Tibial nerve (tissue), 4 donors: ENCODE results near the gene CRABP1. TPM values are rescaled to one million over a fixed set of nuclear protein-coding genes. Genes with fewer than 3 reads are reported as not detected.
A peak's percentile ranks its signal among the peaks of the same experiment; 100 is the strongest.

Experiments
- DNase-seq, 2 donors: peaks; one replicate each; pipeline ENCODE4 v3.0.0-alpha.2; 2019; ENCODE audit warnings: low spot score in 2 of 2
- H3K27ac ChIP-seq, 4 donors: fragments of 200-600 bp; sonication (generic) in 3 of 4; one replicate each; pipeline ENCODE4 v1.5.1; 2017 to 2019; ENCODE audit warnings: mild to moderate bottlenecking in 1 of 4
- H3K27me3 ChIP-seq, 2 donors: fragments of 200-600 bp; sonication (generic) in 1 of 2; one replicate each; pipeline versions ENCODE4 v1.5.1 to v1.6.0; 2017 to 2019
- H3K36me3 ChIP-seq, 3 donors: fragments of 200-600 bp; sonication (generic); one replicate each; pipeline ENCODE4 v1.5.1; 2018 to 2019
- H3K4me1 ChIP-seq, 4 donors: fragments of 200-600 bp; sonication (generic) in 3 of 4; one replicate each; pipeline ENCODE4 v1.5.1; 2017 to 2019
- H3K4me3 ChIP-seq, 4 donors: fragments of 200-600 bp; sonication (generic) in 3 of 4; one replicate each; pipeline ENCODE4 v1.5.1; 2017 to 2019; ENCODE audit warnings: mild to moderate bottlenecking in 1 of 4, moderate library complexity in 1 of 4
- H3K9me3 ChIP-seq, 4 donors: fragments of 200-600 bp; sonication (generic) in 3 of 4; one replicate each; pipeline ENCODE4 v1.5.1; 2017 to 2019
- CTCF ChIP-seq, 5 experiments: fragments of 200-600 bp in 3 of 5; fragments of 450-650 bp in 2 of 5; sonication (generic) in 3 of 5; IDR thresholded peaks; one replicate each; pipeline ENCODE4 v1.5.1; 2016 to 2019; ENCODE audit warnings: antibody characterized with exemption in 5 of 5, mild to moderate bottlenecking in 3 of 5, moderate library complexity in 2 of 5
- EP300 ChIP-seq, 2 donors: sonication (generic); formaldehyde crosslinking; IDR thresholded peaks; one replicate each; pipeline ENCODE4 v1.6.1; 2017; ENCODE audit warnings: antibody characterized with exemption in 2 of 2, mild to moderate bottlenecking in 1 of 2
- POLR2A ChIP-seq, 2 donors: fragments of 450-650 bp; IDR thresholded peaks; one replicate each; pipeline ENCODE4 v1.6.1; 2017; ENCODE audit warnings: antibody characterized with exemption in 2 of 2, mild to moderate bottlenecking in 2 of 2, moderate library complexity in 2 of 2
- WGBS, 2 donors: methylation state at CpG; one replicate each; pipeline ENCODE4 v1.1.5; 2018; 5-methylcytosine and 5-hydroxymethylcytosine counted together
- total RNA-seq, 4 donors: library from RNA; depleted of rRNA; stranded (reverse); fragments of >200 nt; gene quantifications; one replicate each; pipeline ENCODE4 v1.1.0, GENCODE V29; 2016

The CRABP1 gene
- total RNA-seq, 4 donors from 2014 or later, result 1.6 to 6.6 TPM; not detected in 2

DNA sequence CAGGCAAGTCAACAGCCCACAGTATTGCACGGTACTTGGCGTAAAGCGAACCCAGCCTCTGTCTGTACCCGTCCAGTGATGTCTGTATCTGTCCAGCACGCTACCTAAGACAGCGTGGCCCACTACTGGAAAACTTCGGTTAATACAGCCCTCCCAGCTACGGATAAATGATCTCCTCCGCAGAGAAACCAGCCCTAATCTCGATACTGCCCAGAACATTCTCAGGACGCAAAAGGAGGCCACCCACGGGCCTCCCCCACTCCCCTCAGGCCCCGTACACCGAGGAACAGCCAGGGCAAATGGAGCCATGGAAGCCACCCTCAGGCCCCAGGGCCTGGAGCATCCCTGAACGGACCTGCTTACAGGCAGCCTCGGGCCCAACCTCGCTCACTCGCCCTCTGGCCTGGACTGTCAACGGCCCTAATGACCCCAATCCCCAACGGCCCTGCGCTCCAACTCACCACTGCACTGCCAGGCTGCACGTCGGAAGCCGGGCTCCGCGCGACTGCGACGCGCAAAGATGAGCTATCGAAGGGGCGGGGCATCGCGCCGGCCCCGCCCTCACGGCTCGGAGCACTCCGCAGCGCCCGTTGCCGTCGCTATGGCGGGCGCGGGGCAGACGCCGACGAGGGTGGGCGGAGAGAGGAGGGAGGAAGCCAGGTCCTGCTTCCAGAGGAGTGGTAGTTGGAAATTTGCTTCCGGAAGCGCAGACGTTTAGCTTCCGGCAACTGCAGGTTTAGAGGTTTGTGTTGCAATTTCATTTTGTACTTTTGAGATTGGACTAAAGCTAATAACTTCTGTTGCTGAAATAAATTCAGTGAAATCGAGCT, 40.8 kb upstream of the CRABP1 start, which contains the start of gene SKIC8:
Gene SKIC8 (minus strand): TSS at position 509 of the 830 bp plus-strand sequence. CDS start 3,923 bp downstream, outside the sequence.
- TF ChIP-seq POLR2A (IDR thresholded peaks at IDR 0.05), result peak; percentile 12 to 65
- TF ChIP-seq EP300 (IDR thresholded peaks at IDR 0.05), result peak; percentile 63 to 98
- TF ChIP-seq CTCF (IDR thresholded peaks at IDR 0.05), result no peak
- H3K27ac ChIP-seq, result peak within 1 kb of the TSS; percentile 30 to 88 (median 80)

GRCh38 chr15:78301326-78301725, 38.8 kb upstream of the CRABP1 start:
- Histone ChIP-seq H3K4me3 (no peak overlapping the region), H3K27ac (no peak overlapping the region), H3K36me3 (no peaks in the 10 kb centered on the region), H3K27me3 (peaks cover 0 to 6% of the 10 kb centered on the region in 2 donors), H3K9me3 (no peaks in the 10 kb centered on the region), H3K4me1 (peaks cover 0 to 32% (median 11%) of the 10 kb centered on the region in 4 donors)
- DNase-seq, result no peak
- no peak for TF ChIP-seq CTCF (IDR thresholded peaks at IDR 0.05)
- no peak for TF ChIP-seq POLR2A (IDR thresholded peaks at IDR 0.05)

More for the DNA sequence above, 40.8 kb upstream of the CRABP1 start, which contains the start of gene SKIC8:
- peaks cover 0 to 6% (median 0%) of the 10 kb centered on the region in 3 donors for H3K36me3 ChIP-seq
- DNase-seq, result peak; percentile 76 to 79
- H3K4me3 ChIP-seq, result peak within 1 kb of the TSS; percentile 52 to 88 (median 78)
- no peaks in the 10 kb centered on the region for H3K9me3 ChIP-seq
- H3K27me3 ChIP-seq, result peaks cover 0 to 2% of the 10 kb centered on the region in 2 donors
- peaks cover 0 to 29% (median 11%) of the 10 kb centered on the region in 4 donors for H3K4me1 ChIP-seq
- WGBS, 2 donors, result 0 to 2% methylated on average over 20 to 43 of the region's 55 CpGs

DNA sequence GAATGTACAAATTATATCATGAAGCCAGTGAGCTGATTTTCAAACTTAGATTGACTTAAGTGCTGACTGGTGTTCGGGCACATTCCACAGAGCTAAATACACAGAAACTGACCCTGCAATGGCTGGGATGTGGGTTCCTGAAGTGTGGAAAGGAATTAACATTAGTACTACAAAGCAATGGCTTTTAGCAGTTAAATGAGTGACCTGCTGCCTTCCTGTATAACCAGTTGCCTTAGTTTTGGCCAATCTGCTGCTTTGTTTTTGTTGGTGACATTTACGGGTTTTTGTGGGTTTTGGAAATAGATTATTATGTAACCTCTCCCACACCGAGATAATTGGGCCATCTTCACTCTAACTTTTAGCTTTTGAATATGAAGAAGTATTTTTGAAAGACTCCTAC, 38.3 kb upstream of the CRABP1 start:
- WGBS, 2 donors, result 20 to 27% methylated on average over 3 of the region's 3 CpGs
- peak overlapping the region in 2 of 4 donors; percentile 12 to 51 for H3K27ac ChIP-seq
- no peak for DNase-seq
- TF ChIP-seq EP300 (IDR thresholded peaks at IDR 0.05) (no peak), POLR2A (IDR thresholded peaks at IDR 0.05) (no peak), CTCF (IDR thresholded peaks at IDR 0.05) (no peak)
- peaks cover 0 to 6% of the 10 kb centered on the region in 2 donors for H3K27me3 ChIP-seq
- H3K36me3 ChIP-seq, result no peaks in the 10 kb centered on the region
- H3K9me3 ChIP-seq, result no peaks in the 10 kb centered on the region
- no peak overlapping the region for H3K4me3 ChIP-seq
- H3K4me1 ChIP-seq, result peaks cover 0 to 36% (median 11%) of the 10 kb centered on the region in 4 donors

- no peak for DNase-seq
- TF ChIP-seq POLR2A (IDR thresholded peaks at IDR 0.05) (no peak), EP300 (IDR thresholded peaks at IDR 0.05) (no peak), CTCF (IDR thresholded peaks at IDR 0.05) (no peak)
- Histone ChIP-seq H3K27ac (peak overlapping the region in 1 of 4 donors; percentile 51), H3K36me3 (no peaks in the 10 kb centered on the region), H3K4me1 (peaks cover 0 to 32% (median 10%) of the 10 kb centered on the region in 4 donors), H3K9me3 (no peaks in the 10 kb centered on the region), H3K4me3 (no peak overlapping the region), H3K27me3 (peaks cover 0 to 6% of the 10 kb centered on the region in 2 donors)
- 38 to 40% methylated on average over 5 of the region's 5 CpGs for WGBS, 2 donors
Measured at GRCh38 chr15:78302579-78303312, 37.4 kb upstream of the CRABP1 start.
